ENCODE data around the gene GRIK4.

The GRIK4 gene

DNA sequence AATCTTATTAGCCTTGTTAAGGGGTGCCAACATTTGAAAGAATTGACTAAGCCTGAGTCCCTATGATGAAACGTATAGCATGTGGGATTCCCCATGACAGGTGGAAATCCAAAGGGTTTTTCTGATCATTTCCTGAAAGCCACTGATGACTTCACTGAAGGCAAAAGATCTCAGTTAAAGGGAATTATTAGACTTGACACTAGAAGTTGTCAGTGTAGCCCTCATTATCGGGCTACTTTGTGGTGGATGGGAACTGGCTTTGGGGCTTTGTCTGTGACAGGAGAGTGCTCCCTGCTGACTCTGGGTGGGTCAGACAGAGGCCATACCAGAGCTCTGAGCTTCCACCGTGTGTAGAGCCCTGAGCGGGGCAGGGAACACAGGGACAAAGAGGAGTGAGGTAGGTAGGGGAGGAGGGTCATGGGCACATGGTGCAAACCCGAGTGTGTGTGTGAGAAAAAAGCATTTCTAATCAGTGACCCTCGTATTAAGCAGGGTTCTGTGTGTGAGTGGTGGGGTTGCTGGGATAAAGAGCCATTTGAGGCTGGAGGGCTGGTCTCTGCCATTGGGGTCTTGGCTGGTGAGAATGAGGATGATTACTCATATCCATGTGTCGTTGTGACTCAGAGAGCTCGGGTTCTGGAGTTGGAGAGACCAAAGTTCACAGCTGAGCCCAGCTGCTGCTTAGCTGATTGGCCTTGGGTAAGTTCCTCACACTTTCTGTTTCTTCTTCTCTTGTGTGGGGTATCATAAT is 101.1 kb downstream of the GRIK4 start:
- DNase-seq (ENCODE audit: low read depth in 1 of 2, low spot score in 1 of 2), result no peak
- H3K4me3 ChIP-seq (replicated peaks; ENCODE audit: insufficient read depth, low read length), result no peak overlapping the region
- TF ChIP-seq SPI1 (IDR thresholded peaks at IDR 0.05; ENCODE audit: borderline replicate concordance, low read depth) (no peak), CTCF (IDR thresholded peaks at IDR 0.05; ENCODE audit: insufficient read depth, low read length) (no peak), GABPA (IDR thresholded peaks at IDR 0.05; ENCODE audit: low read depth) (no peak), POLR2AphosphoS5 (IDR thresholded peaks at IDR 0.05; ENCODE audit: low read depth) (no peak)
- TF ChIP-seq, protein P1, sequence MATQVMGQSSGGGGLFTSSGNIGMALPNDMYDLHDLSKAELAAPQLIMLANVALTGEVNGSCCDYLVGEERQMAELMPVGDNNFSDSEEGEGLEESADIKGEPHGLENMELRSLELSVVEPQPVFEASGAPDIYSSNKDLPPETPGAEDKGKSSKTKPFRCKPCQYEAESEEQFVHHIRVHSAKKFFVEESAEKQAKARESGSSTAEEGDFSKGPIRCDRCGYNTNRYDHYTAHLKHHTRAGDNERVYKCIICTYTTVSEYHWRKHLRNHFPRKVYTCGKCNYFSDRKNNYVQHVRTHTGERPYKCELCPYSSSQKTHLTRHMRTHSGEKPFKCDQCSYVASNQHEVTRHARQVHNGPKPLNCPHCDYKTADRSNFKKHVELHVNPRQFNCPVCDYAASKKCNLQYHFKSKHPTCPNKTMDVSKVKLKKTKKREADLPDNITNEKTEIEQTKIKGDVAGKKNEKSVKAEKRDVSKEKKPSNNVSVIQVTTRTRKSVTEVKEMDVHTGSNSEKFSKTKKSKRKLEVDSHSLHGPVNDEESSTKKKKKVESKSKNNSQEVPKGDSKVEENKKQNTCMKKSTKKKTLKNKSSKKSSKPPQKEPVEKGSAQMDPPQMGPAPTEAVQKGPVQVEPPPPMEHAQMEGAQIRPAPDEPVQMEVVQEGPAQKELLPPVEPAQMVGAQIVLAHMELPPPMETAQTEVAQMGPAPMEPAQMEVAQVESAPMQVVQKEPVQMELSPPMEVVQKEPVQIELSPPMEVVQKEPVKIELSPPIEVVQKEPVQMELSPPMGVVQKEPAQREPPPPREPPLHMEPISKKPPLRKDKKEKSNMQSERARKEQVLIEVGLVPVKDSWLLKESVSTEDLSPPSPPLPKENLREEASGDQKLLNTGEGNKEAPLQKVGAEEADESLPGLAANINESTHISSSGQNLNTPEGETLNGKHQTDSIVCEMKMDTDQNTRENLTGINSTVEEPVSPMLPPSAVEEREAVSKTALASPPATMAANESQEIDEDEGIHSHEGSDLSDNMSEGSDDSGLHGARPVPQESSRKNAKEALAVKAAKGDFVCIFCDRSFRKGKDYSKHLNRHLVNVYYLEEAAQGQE (IDR thresholded peaks at IDR 0.05; ENCODE audit: insufficient replicate concordance, low read depth), result no peak

GRCh38 chr11:120613264-120614226 is 102.0 kb downstream of the GRIK4 start:
- H3K4me3 ChIP-seq (replicated peaks; ENCODE audit: insufficient read depth, low read length), result no peak overlapping the region
- TF ChIP-seq, protein P1 (IDR thresholded peaks at IDR 0.05; ENCODE audit: insufficient replicate concordance, low read depth), result no peak
- TF ChIP-seq SPI1 (IDR thresholded peaks at IDR 0.05; ENCODE audit: borderline replicate concordance, low read depth), result no peak
- TF ChIP-seq POLR2AphosphoS5 (IDR thresholded peaks at IDR 0.05; ENCODE audit: low read depth), result no peak
- TF ChIP-seq CTCF (IDR thresholded peaks at IDR 0.05; ENCODE audit: insufficient read depth, low read length), result no peak
- no peak for TF ChIP-seq GABPA (IDR thresholded peaks at IDR 0.05; ENCODE audit: low read depth)
- DNase-seq (ENCODE audit: low read depth in 1 of 2, low spot score in 1 of 2), result no peak
- H3K27me3 ChIP-seq (ENCODE audit: insufficient read depth, poor library complexity, severe bottlenecking), result no peaks in the 10 kb centered on the region
- no peak overlapping the region for H3K27ac ChIP-seq (replicated peaks)

More for the DNA sequence above, 101.1 kb downstream of the GRIK4 start:
- H3K27ac ChIP-seq (replicated peaks), result no peak overlapping the region
- no peaks in the 10 kb centered on the region for H3K27me3 ChIP-seq (ENCODE audit: insufficient read depth, poor library complexity, severe bottlenecking)

- TF ChIP-seq POLR2AphosphoS5 (IDR thresholded peaks at IDR 0.05; ENCODE audit: low read depth) (no peak), SPI1 (IDR thresholded peaks at IDR 0.05; ENCODE audit: borderline replicate concordance, low read depth) (no peak)
- TF ChIP-seq, protein P1 (IDR thresholded peaks at IDR 0.05; ENCODE audit: insufficient replicate concordance, low read depth), result no peak
- H3K27me3 ChIP-seq (ENCODE audit: insufficient read depth, poor library complexity, severe bottlenecking), result no peaks in the 10 kb centered on the region
- no peak overlapping the region for H3K27ac ChIP-seq (replicated peaks)
- H3K4me3 ChIP-seq (replicated peaks; ENCODE audit: insufficient read depth, low read length), result no peak overlapping the region
- no peak for DNase-seq (ENCODE audit: low read depth in 1 of 2, low spot score in 1 of 2)
Observed at GRCh38 chr11:120615391-120615790, 103.8 kb downstream of the GRIK4 start.
